IMR-90 (cell line): ENCODE measurements around the gene CACNA1D. TPM values are rescaled to one million over a fixed set of nuclear protein-coding genes. Genes with fewer than 3 reads are reported as not detected.

ENCODE experiments used
- ATAC-seq: fragments of 200-7000 bp; cut with Tn5 transposase; 2 replicates; pipeline ENCODE4 v1.9.1; 2020; ENCODE audit warnings: low read depth, mild to moderate bottlenecking, moderate library complexity
- BruUV-seq: library from RNA; stranded (reverse); fragments of 400-500 nt; replicated peaks from 2 replicates; lab custom pipeline; 2021; lab: Mats Ljungman, UMichigan
- CTCF ChIA-PET: fragments of 300-600 bp; formaldehyde crosslinking; extraction: SDS; loops from one replicate; lab custom pipeline; 2021; ENCODE audit warnings: antibody characterized with exemption; lab: Yijun Ruan, JAX
- POLR2A ChIA-PET: fragments of 300-600 bp; sonication (Branson Sonifier 250); formaldehyde crosslinking; loops from one replicate; lab custom pipeline; 2022; ENCODE audit warnings: antibody characterized with exemption; ENCODE audit not compliant: unreplicated experiment; lab: Charles Lee
- DNase-seq: peaks from one replicate; pipeline ENCODE4 v3.0.0; 2013
- H2AFZ ChIP-seq: replicated peaks from 2 replicates; pipeline ENCODE3; 2013; ENCODE audit warnings: low read length, mild to moderate bottlenecking; ENCODE audit not compliant: poor library complexity
- H2AK5ac ChIP-seq: 2 replicates; pipeline ENCODE4 v1.6.1; 2013; ENCODE audit warnings: low read depth, low read length, inconsistent platforms
- H2AK9ac ChIP-seq: replicated peaks from 2 replicates; pipeline ENCODE3; 2013; ENCODE audit warnings: mild to moderate bottlenecking, low read depth, low read length, moderate library complexity; ENCODE audit not compliant: poor library complexity
- H2BK120ac ChIP-seq: 2 replicates; pipeline ENCODE4 v1.6.1; 2013; ENCODE audit warnings: low read depth, low read length, inconsistent platforms
- H2BK15ac ChIP-seq: 3 replicates; pipeline ENCODE4 v1.6.1; 2013; ENCODE audit warnings: low read depth, low read length, inconsistent platforms
- H2BK20ac ChIP-seq: 2 replicates; pipeline ENCODE4 v1.6.1; 2013; ENCODE audit warnings: low read depth, mild to moderate bottlenecking, inconsistent platforms, low read length, moderate library complexity
- H2BK5ac ChIP-seq: 2 replicates; pipeline ENCODE4 v1.6.1; 2013; ENCODE audit warnings: mild to moderate bottlenecking, low read depth, low read length, inconsistent platforms; ENCODE audit not compliant: poor library complexity, severe bottlenecking
- H3K14ac ChIP-seq: replicated peaks from 2 replicates; pipeline ENCODE4 v1.6.1; 2013; ENCODE audit warnings: low read depth, low read length, inconsistent platforms
- H3K18ac ChIP-seq: 2 replicates; pipeline ENCODE4 v1.6.1; 2013; ENCODE audit warnings: low read depth, low read length, control low read depth
- H3K23ac ChIP-seq: 2 replicates; pipeline ENCODE4 v1.6.1; 2013; ENCODE audit warnings: low read depth, low read length, inconsistent platforms
- H3K27ac ChIP-seq: 2 replicates; pipeline ENCODE4 v1.5.1; 2013; ENCODE audit warnings: mild to moderate bottlenecking, control low read depth, low read length; ENCODE audit not compliant: insufficient read depth
- H3K27me3 ChIP-seq: 2 replicates; pipeline ENCODE4 v1.6.1; 2013; ENCODE audit warnings: low read length; ENCODE audit not compliant: control insufficient read depth, insufficient read depth
- H3K36me3 ChIP-seq: 2 replicates; pipeline ENCODE4 v1.6.1; 2013; ENCODE audit warnings: low read length, mixed read lengths; ENCODE audit not compliant: control insufficient read depth, insufficient read depth
- H3K4ac ChIP-seq: 2 replicates; pipeline ENCODE4 v1.6.1; 2013; ENCODE audit warnings: low read depth, low read length, inconsistent platforms
- H3K4me1 ChIP-seq: 2 replicates; pipeline ENCODE4 v1.6.1; 2013; ENCODE audit warnings: low read length, mixed read lengths; ENCODE audit not compliant: control insufficient read depth, insufficient read depth
- H3K4me2 ChIP-seq: 2 replicates; pipeline ENCODE4 v1.6.1; 2013; ENCODE audit warnings: low read depth, mild to moderate bottlenecking, control low read depth, low read length, moderate library complexity
- H3K4me3 ChIP-seq: 2 replicates; pipeline ENCODE4 v1.5.1; 2013; ENCODE audit warnings: low read depth, mild to moderate bottlenecking, control low read depth, low read length, moderate library complexity; ENCODE audit not compliant: insufficient read depth
- H3K56ac ChIP-seq: 2 replicates; pipeline ENCODE4 v1.6.1; 2013; ENCODE audit warnings: low read length, inconsistent platforms; ENCODE audit not compliant: insufficient read depth; ENCODE audit errors: extremely low read depth
- H3K79me1 ChIP-seq, 2 experiments: 2 replicates each; pipeline ENCODE4 v1.6.1; 2013; ENCODE audit warnings: low read length in 2 of 2, inconsistent platforms in 1 of 2, low read depth in 1 of 2
- H3K9ac ChIP-seq: 2 replicates; pipeline ENCODE4 v1.6.1; 2013; ENCODE audit warnings: low read depth, low read length, control low read depth
- H3K9me1 ChIP-seq: 2 replicates; pipeline ENCODE4 v1.6.1; 2013; ENCODE audit warnings: low read length, inconsistent platforms; ENCODE audit not compliant: insufficient read depth
- H3K9me3 ChIP-seq: 2 replicates; pipeline ENCODE4 v1.6.1; 2013; ENCODE audit warnings: low read length; ENCODE audit not compliant: control insufficient read depth, insufficient read depth
- H4K20me1 ChIP-seq: 2 replicates; pipeline ENCODE4 v1.6.1; 2013; ENCODE audit warnings: low read length, inconsistent platforms; ENCODE audit not compliant: insufficient read depth
- H4K5ac ChIP-seq: 2 replicates; pipeline ENCODE4 v1.6.1; 2013; ENCODE audit warnings: mild to moderate bottlenecking, low read depth, low read length, control low read depth
- H4K8ac ChIP-seq, 2 experiments: 2 replicates each; pipeline ENCODE4 v1.6.1; 2013; ENCODE audit warnings: low read depth in 2 of 2, low read length in 2 of 2, control low read depth in 1 of 2, inconsistent platforms in 1 of 2
- H4K91ac ChIP-seq: 2 replicates; pipeline ENCODE4 v1.6.1; 2013; ENCODE audit warnings: low read depth, low read length, inconsistent platforms; ENCODE audit not compliant: insufficient read depth
- BHLHE40 ChIP-seq: fragments of 150-350 bp; IDR thresholded peaks from 2 replicates; pipeline ENCODE4 v1.6.1; 2016; ENCODE audit warnings: mild to moderate bottlenecking, low read depth, low read length
- MAFK ChIP-seq: IDR thresholded peaks from 2 replicates; pipeline ENCODE4 v1.6.1; 2012; ENCODE audit warnings: low read depth, low read length, improper control_type of control experiment
- MXI1 ChIP-seq: IDR thresholded peaks from 2 replicates; pipeline ENCODE4 v1.6.1; 2012; ENCODE audit warnings: low read depth, mild to moderate bottlenecking, low read length, moderate library complexity, borderline replicate concordance
- NFE2L2 ChIP-seq: fragments of 150-350 bp; IDR thresholded peaks from 2 replicates; pipeline ENCODE4 v1.6.1; 2016; ENCODE audit warnings: low read depth, mild to moderate bottlenecking, low read length
- RAD21 ChIP-seq: IDR thresholded peaks from 2 replicates; pipeline ENCODE4 v1.6.1; 2012; ENCODE audit warnings: low read length, improper control_type of control experiment
- RCOR1 ChIP-seq: IDR thresholded peaks from 2 replicates; pipeline ENCODE4 v1.6.1; 2012; ENCODE audit warnings: mild to moderate bottlenecking, low read length, improper control_type of control experiment; ENCODE audit not compliant: insufficient replicate concordance
- SMC3 ChIP-seq: fragments of 150-350 bp; IDR thresholded peaks from 2 replicates; pipeline ENCODE4 v1.6.1; 2016; ENCODE audit warnings: low read depth, mild to moderate bottlenecking, antibody characterized with exemption, low read length, moderate library complexity
- WGBS, 2 experiments: methylation state at CpG; one replicate each; pipeline versions ENCODE4 v1.1.5 to v1.1.7; 2013; ENCODE audit warnings: missing lambda C conversion rate in 2 of 2; ENCODE audit not compliant: insufficient read length in 1 of 2; ENCODE audit errors: extremely low coverage in 2 of 2; 5-methylcytosine and 5-hydroxymethylcytosine counted together
- dilution Hi-C: fragments of 300-500 bp; cut with HindIII; formaldehyde crosslinking; loops from one replicate; pipeline ENCODE4 v1.14.3; 2018; ENCODE audit warnings: low sequenced_read_pairs; ENCODE audit not compliant: unreplicated experiment
- in situ Hi-C: fragments of 300-500 bp; cut with MboI; formaldehyde crosslinking; loops from 3 replicates; pipeline ENCODE4 v1.14.3; 2019; ENCODE audit warnings: low sequenced_read_pairs, inconsistent platforms, mixed read lengths
- intact Hi-C: fragments of 100-400 bp; cut with micrococcal nuclease; formaldehyde crosslinking; loops from 2 replicates; pipeline ENCODE4 v1.10.0; 2022
- polyA plus RNA-seq, 3 experiments: library from polyadenylated mRNA; depleted of rRNA; stranded (reverse); fragments of >200 nt; gene quantifications; 2 replicates each; pipeline ENCODE4 v1.2.3, GENCODE V29; 2012; ENCODE audit warnings: low replicate concordance in 1 of 3
- total RNA-seq: library from RNA; depleted of rRNA; stranded (reverse); fragments of >200 nt; gene quantifications from 2 replicates; pipeline ENCODE4 v1.2.3, GENCODE V29; 2012
- TF ChIP-seq, protein P1 (sequence below): fragments of 150-350 bp; IDR thresholded peaks from 2 replicates; pipeline ENCODE4 v1.6.1; 2016; ENCODE audit warnings: low read depth, mild to moderate bottlenecking, low read length, moderate library complexity, borderline replicate concordance
- TF ChIP-seq, protein P2 (sequence below): fragments of 150-350 bp; IDR thresholded peaks from 2 replicates; pipeline ENCODE4 v1.6.1; 2017; ENCODE audit warnings: mild to moderate bottlenecking, antibody characterized with exemption, low read length, low read depth
- TF ChIP-seq, protein P3 (sequence below): conservative IDR thresholded peaks from 2 replicates; pipeline ENCODE4 v1.5.1; 2012; ENCODE audit warnings: mild to moderate bottlenecking, low read depth, low read length, improper control_type of control experiment

CACNA1D gene
- total and polyA plus RNA-seq, 2 of the 4 experiments (the other 2 are of a cell fraction) = 0.07 TPM; not detected in 1

DNA sequence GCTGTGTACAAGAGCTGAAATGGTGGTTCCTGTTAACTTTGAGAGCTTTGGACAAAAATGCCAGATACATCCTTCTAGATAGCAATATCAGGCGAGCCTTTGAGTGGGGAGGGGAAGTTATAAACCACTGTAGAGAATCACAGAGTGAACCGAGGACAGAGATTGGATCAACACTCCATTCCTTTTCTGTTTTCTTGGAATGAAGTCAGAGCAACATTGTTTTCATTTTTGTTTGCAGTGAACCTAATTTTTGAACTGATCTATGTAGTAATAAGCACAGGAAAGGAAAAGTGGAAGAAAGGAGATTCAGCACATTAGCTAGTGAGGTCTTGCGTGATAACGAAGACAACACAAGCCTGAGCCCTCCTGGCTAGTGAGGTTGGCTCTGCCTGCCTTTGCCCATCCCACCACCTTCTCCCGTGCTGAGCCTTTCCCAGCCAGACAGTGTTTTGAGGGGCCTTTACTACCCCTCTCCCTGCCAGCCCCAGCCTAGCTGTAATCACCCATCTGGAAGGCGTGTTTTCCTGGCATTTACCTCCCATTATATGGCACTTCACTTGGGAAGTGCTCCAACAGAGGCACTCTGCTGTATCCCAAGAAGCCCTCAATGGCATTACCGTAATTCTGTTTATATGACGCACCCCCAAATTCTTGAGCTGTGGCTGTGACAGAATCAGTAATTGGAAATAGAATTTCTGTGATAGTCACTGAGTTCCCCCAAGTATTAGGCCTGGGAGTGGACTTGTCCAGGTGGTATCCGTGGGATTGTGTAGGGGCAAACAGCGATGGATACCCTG, 129.8 kb downstream of the CACNA1D start:
- Histone ChIP-seq H2BK120ac (no peak overlapping the region), H3K4me3 (no peak overlapping the region), H4K91ac (no peak overlapping the region), H3K27ac (no peak overlapping the region), H3K4me2 (no peak overlapping the region), H3K14ac (no peak overlapping the region), H3K9me3 (no peaks in the 10 kb centered on the region), H2AK5ac (no peak overlapping the region), H3K9me1 (no peaks in the 10 kb centered on the region; the same call in 1 of the 2 replicates), H3K56ac (no peak overlapping the region), H2AK9ac (no peak overlapping the region), H3K4ac (no peak overlapping the region), H3K27me3 (no peaks in the 10 kb centered on the region), H4K8ac (no peak overlapping the region), H3K23ac (no peak overlapping the region), H2BK5ac (no peak overlapping the region), H3K36me3 (no peaks in the 10 kb centered on the region), H3K4me1 (no peaks in the 10 kb centered on the region), H4K5ac (no peak overlapping the region), H4K20me1 (no peaks in the 10 kb centered on the region), H3K9ac (no peak overlapping the region), H3K79me1 (no peaks in the 10 kb centered on the region), H2BK20ac (no peak overlapping the region), H2AFZ (no peak overlapping the region), H3K18ac (no peak overlapping the region), H2BK15ac (no peak overlapping the region)
- ChIA-PET POLR2A (no interaction called here), CTCF (no interaction called here)
- BruUV-seq = no TSS peak
- ATAC-seq (no peak), DNase-seq (no peak)
- dilution Hi-C loops = no loop called here
- intact Hi-C loops = no loop called here
- in situ Hi-C loops = no loop called here
- WGBS, 2 experiments = 60% methylated on average over 4 of the region's 10 CpGs; no CpG with 5 or more reads in 1 of the 2 experiments
- no peak for TF ChIP-seq RCOR1
- TF ChIP-seq SMC3 = no peak
- no peak for TF ChIP-seq RAD21
- TF ChIP-seq BHLHE40 = no peak
- TF ChIP-seq MAFK = no peak
- TF ChIP-seq, protein P1, sequence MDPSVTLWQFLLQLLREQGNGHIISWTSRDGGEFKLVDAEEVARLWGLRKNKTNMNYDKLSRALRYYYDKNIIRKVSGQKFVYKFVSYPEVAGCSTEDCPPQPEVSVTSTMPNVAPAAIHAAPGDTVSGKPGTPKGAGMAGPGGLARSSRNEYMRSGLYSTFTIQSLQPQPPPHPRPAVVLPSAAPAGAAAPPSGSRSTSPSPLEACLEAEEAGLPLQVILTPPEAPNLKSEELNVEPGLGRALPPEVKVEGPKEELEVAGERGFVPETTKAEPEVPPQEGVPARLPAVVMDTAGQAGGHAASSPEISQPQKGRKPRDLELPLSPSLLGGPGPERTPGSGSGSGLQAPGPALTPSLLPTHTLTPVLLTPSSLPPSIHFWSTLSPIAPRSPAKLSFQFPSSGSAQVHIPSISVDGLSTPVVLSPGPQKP = no peak
- TF ChIP-seq, protein P2, sequence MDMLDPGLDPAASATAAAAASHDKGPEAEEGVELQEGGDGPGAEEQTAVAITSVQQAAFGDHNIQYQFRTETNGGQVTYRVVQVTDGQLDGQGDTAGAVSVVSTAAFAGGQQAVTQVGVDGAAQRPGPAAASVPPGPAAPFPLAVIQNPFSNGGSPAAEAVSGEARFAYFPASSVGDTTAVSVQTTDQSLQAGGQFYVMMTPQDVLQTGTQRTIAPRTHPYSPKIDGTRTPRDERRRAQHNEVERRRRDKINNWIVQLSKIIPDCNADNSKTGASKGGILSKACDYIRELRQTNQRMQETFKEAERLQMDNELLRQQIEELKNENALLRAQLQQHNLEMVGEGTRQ = no peak
- no peak for TF ChIP-seq NFE2L2
- TF ChIP-seq MXI1 = no peak
- TF ChIP-seq, protein P3, sequence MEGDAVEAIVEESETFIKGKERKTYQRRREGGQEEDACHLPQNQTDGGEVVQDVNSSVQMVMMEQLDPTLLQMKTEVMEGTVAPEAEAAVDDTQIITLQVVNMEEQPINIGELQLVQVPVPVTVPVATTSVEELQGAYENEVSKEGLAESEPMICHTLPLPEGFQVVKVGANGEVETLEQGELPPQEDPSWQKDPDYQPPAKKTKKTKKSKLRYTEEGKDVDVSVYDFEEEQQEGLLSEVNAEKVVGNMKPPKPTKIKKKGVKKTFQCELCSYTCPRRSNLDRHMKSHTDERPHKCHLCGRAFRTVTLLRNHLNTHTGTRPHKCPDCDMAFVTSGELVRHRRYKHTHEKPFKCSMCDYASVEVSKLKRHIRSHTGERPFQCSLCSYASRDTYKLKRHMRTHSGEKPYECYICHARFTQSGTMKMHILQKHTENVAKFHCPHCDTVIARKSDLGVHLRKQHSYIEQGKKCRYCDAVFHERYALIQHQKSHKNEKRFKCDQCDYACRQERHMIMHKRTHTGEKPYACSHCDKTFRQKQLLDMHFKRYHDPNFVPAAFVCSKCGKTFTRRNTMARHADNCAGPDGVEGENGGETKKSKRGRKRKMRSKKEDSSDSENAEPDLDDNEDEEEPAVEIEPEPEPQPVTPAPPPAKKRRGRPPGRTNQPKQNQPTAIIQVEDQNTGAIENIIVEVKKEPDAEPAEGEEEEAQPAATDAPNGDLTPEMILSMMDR = no peak
